Suppressor macrophage (primary cell): Measurements from ENCODE around the gene TIMM13.

ENCODE experiments used
- DNase-seq, 4 experiments: peaks; one replicate each; pipeline ENCODE4 v3.0.0-alpha.2; 2020 to 2022

TIMM13 gene

GRCh38 chr19:2454962-2455850, 27.8 kb upstream of the TIMM13 start:
- DNase-seq = no peak

- no peak for DNase-seq
Observed at GRCh38 chr19:2454199-2454961, 27.0 kb upstream of the TIMM13 start.

GRCh38 chr19:2453431-2454025, 26.1 kb upstream of the TIMM13 start:
- DNase-seq = no peak

- DNase-seq = no peak
Observed at GRCh38 chr19:2451741-2452140, 24.4 kb upstream of the TIMM13 start.

- no peak for DNase-seq
Observed at GRCh38 chr19:2451138-2451537, 23.8 kb upstream of the TIMM13 start.

GRCh38 chr19:2449019-2449418, 21.6 kb upstream of the TIMM13 start:
- DNase-seq = no peak

GRCh38 chr19:2446381-2446780, 19.0 kb upstream of the TIMM13 start:
- no peak for DNase-seq

GRCh38 chr19:2444251-2445002, 17.0 kb upstream of the TIMM13 start:
- no peak for DNase-seq

- no peak for DNase-seq
Observed at GRCh38 chr19:2443785-2444182, 16.4 kb upstream of the TIMM13 start.

GRCh38 chr19:2443116-2443784, 15.9 kb upstream of the TIMM13 start:
- DNase-seq = no peak

- no peak for DNase-seq
Observed at GRCh38 chr19:2441096-2441752, 13.8 kb upstream of the TIMM13 start.

- DNase-seq = no peak
Observed at GRCh38 chr19:2440515-2440914, 13.1 kb upstream of the TIMM13 start.

GRCh38 chr19:2438178-2438577, 10.8 kb upstream of the TIMM13 start:
- no peak for DNase-seq

GRCh38 chr19:2436926-2437325, 9.5 kb upstream of the TIMM13 start:
- DNase-seq = no peak

- no peak for DNase-seq
Observed at GRCh38 chr19:2436384-2436783, 9.0 kb upstream of the TIMM13 start.

GRCh38 chr19:2434721-2435265, 7.4 kb upstream of the TIMM13 start:
- DNase-seq = no peak

- DNase-seq = no peak
Observed at GRCh38 chr19:2434267-2434666, 6.9 kb upstream of the TIMM13 start.

- no peak for DNase-seq
Observed at GRCh38 chr19:2433854-2434253, 6.5 kb upstream of the TIMM13 start.

- DNase-seq = no peak
Observed at GRCh38 chr19:2432131-2432848, 4.9 kb upstream of the TIMM13 start.

GRCh38 chr19:2431318-2432055, 4.1 kb upstream of the TIMM13 start:
- DNase-seq = no peak
